ENCODE measurements around the gene SEMA5B.

SEMA5B gene

DNA sequence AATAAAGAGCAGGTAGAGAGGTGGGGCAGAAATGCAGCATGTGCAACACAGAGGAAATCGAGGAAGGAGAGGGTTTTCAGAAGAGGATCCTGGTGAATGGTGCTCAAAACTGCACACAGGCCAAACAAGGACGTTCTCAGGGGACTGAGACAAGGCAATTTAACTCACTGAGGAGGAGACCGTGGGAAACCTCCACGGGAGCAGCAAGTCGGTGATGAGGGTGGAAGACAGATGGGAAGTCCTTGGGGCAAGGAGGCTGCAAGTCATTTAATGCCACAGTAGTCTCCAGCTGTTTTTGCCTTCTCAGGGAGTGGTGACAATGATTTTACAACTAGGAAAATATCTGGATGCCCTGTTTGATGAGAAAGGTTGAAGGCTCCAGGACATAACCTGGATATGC lies 27.8 kb upstream of the SEMA5B start:
- no peak for DNase-seq (ENCODE audit: low read depth)
- H3K4me3 ChIP-seq (ENCODE audit: low read depth, low read length) = no peak overlapping the region
- TF ChIP-seq, protein P1, sequence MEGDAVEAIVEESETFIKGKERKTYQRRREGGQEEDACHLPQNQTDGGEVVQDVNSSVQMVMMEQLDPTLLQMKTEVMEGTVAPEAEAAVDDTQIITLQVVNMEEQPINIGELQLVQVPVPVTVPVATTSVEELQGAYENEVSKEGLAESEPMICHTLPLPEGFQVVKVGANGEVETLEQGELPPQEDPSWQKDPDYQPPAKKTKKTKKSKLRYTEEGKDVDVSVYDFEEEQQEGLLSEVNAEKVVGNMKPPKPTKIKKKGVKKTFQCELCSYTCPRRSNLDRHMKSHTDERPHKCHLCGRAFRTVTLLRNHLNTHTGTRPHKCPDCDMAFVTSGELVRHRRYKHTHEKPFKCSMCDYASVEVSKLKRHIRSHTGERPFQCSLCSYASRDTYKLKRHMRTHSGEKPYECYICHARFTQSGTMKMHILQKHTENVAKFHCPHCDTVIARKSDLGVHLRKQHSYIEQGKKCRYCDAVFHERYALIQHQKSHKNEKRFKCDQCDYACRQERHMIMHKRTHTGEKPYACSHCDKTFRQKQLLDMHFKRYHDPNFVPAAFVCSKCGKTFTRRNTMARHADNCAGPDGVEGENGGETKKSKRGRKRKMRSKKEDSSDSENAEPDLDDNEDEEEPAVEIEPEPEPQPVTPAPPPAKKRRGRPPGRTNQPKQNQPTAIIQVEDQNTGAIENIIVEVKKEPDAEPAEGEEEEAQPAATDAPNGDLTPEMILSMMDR (conservative IDR thresholded peaks at IDR 0.05; ENCODE audit: low read depth, low read length) = no peak

DNA sequence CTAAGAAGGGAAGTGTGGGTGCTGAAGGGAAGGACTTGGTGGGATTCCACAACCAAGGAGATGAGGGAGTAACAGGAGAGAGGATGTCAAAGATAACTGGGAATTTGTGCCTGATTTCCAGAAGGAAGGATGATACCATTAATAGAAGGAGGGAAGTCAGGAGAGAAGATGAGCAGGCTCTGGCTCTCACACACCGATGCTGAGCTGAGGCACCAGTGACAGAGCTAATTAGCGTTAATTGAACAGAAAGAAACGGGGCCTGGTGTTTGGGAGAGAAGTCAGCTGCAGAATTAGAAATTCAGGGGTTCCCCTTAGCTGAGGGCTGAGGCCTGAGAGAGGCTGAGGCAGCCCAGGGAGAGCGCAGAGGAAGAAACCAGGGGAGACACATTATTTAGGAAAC lies 27.4 kb upstream of the SEMA5B start:
- no peak for DNase-seq (ENCODE audit: low read depth)
- TF ChIP-seq, protein P1 (conservative IDR thresholded peaks at IDR 0.05; ENCODE audit: low read depth, low read length) = no peak
- H3K4me3 ChIP-seq (ENCODE audit: low read depth, low read length) = no peak overlapping the region

DNA sequence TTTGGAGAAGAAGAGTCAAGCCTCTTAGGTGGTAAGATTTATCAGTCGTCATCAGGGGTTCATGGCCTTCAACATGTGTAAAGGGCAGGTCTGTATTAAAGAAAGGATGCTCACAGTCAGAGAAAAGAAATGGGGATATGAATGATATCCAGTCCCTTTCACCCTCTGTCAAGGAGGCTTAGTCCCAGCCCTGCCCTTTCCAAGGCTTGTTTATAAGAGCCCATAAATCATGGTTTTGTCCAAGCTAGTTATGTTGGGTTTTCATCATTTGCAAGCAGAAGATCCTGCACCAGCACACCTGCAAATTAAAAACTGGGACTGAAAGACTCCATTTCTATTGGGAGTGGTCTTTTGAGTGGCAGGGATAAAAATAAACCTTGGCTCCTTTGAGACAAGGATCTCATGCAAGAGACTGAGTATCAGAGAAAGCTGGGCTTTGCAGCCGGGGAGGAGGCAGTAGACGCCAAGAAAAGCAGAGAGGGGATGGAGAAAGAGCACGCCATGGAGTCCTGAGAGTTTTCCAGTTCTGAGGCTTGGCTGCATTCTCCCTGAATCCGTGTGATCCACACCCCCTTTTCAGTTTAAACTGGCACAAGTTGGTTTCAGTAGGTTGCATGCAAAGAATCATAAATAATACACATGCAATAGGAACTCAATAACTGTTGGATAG lies 26.7 kb upstream of the SEMA5B start:
- DNase-seq (ENCODE audit: low read depth) = no peak
- TF ChIP-seq, protein P1 (conservative IDR thresholded peaks at IDR 0.05; ENCODE audit: low read depth, low read length) = no peak
- no peak overlapping the region for H3K4me3 ChIP-seq (ENCODE audit: low read depth, low read length)

DNA sequence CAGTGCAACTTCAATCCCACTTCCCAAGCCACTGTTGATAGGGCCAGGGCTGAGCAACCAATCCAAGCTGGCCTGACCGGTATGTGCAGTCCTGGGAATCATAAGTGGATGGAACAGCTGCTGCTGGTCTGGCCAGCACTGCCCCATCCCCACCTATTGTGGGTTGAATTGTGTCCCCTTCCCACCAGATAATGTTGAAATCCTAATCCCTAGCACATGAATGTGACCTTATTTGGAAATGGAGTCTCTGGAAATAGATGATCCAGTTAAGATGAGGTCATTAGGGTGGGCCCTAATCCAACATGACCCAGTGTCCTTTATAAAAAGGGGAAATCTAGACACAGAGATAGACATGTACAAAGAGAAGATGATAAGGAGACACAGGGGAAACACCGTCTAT lies 25.5 kb upstream of the SEMA5B start:
- TF ChIP-seq, protein P1 (conservative IDR thresholded peaks at IDR 0.05; ENCODE audit: low read depth, low read length) = no peak
- DNase-seq (ENCODE audit: low read depth) = no peak
- no peak overlapping the region for H3K4me3 ChIP-seq (ENCODE audit: low read depth, low read length)

DNA sequence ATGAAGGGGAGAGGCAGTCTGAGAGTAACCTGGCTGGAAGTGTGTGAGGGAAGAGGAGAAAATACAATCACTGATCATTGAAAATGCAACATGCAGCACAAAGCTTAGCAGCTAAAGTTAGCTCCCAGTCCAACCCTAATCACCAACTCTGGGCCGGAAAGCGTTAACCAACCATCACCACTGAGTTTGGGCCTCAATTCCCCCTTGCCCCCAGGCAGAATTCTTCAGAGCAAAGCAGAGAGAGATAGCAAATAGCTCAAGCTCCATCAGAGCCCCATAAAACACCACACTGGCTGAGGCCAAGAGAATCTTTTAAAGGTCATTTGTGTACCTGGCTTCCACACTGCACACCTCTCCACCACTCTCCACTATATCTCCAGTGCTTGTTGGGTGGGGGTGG lies 23.1 kb upstream of the SEMA5B start:
- no peak for DNase-seq (ENCODE audit: low read depth)
- TF ChIP-seq, protein P1 (conservative IDR thresholded peaks at IDR 0.05; ENCODE audit: low read depth, low read length) = no peak
- H3K4me3 ChIP-seq (ENCODE audit: low read depth, low read length) = no peak overlapping the region

DNA sequence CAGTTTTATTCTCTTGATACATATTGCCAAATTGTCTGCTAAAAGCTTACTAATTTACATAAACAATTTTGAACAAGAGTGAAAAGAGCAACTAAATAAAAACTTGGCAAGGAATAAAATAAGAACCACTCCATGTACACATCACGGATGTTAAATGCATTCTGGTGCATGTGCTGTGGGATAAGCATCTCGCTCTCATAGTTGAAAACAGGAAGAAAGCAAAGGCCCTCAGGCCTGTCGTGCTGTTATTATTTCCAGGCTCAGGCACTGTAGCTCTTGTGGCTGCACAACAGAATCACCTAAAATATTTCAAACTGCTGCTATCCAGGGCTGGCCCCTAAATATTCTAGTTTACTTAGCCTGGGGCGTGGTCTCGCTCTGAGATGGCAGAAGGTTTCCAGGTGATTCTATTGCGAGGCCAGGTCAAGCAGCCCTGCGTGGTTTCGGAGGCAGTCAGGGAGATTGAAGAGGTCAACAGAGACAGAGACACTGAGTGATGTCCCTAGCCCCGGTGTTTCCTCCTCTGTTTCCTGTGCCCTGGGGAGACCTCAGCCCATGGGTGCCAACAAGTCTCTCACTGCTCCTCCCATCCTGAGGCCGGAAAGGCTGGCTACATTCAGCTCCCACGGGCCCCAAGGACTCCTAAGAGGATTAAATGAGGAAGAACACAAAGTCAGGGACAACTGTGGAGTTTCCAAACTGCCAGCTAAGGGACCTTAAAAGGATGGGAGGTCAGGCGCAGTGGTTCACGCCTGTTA lies 21.1 kb upstream of the SEMA5B start:
- TF ChIP-seq, protein P1 (conservative IDR thresholded peaks at IDR 0.05; ENCODE audit: low read depth, low read length) = no peak
- no peak for DNase-seq (ENCODE audit: low read depth)
- H3K4me3 ChIP-seq (ENCODE audit: low read depth, low read length) = no peak overlapping the region

DNA sequence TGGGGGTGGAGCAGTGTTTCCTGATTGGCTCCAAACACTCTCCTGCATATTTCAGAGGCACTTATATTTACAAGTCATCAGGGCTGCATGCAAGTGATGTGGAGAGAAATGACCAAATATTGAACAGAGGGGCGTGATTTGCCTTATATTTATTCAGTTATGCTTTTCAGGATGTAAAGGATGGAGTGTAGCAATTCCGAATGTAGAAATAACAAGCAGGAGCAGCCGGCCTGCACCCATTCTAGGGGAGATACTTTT lies 19.4 kb upstream of the SEMA5B start:
- no peak for DNase-seq (ENCODE audit: low read depth)
- H3K4me3 ChIP-seq (ENCODE audit: low read depth, low read length) = no peak overlapping the region
- TF ChIP-seq, protein P1 (conservative IDR thresholded peaks at IDR 0.05; ENCODE audit: low read depth, low read length) = no peak

All from choroid plexus epithelial cell (primary cell).